ENCODE measurements around the gene MYO15A. TPM values are rescaled to one million over a fixed set of nuclear protein-coding genes. Genes with fewer than 3 reads are reported as not detected.

MYO15A gene
- total and polyA plus RNA-seq, 2 donors (not counting 1 experiment from before 2014, with no cell fraction given): 0.42 to 2.0 TPM

DNA sequence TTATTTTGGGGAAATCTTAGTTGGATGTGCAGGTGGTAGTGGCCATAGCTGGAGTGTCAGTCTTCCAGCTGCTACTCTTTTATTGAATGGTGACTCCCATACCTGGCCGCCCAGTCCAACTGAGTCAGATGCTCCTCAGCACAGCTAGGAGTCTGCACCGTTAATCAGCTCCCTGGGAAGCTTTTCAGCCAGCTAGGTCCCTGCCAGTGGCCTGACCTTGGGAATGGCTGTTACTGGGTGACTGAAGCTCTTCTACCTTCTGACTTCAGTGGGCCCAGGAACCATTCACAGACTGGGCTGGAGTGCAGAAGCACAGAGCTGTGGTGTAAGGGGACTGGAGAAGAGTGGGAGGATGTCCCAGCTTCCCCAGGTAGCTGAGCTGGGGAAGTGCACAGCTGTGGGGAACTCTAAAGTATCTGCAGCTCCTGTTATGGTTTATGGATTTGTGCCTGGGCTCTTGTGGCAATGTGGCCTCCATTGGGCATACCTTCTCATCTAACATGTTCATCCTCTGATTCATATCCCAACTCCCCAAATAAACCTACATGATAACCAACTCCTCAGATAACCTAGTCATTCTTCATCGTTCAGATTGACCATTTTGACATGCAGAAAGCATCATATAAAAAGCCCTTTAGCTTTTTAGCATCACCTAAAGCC is 89.1 kb downstream of the MYO15A start:
- H3K4me1 ChIP-seq (ENCODE audit: control insufficient read depth, extremely low read depth, insufficient read depth, low read length): no peaks in the 10 kb centered on the region
- H2AFZ ChIP-seq (ENCODE audit: low read length): no peak overlapping the region
- H3K36me3 ChIP-seq (ENCODE audit: control insufficient read depth, insufficient read depth, low read length): peaks cover 21% of the 10 kb centered on the region
- no peaks in the 10 kb centered on the region for H3K27me3 ChIP-seq (ENCODE audit: control insufficient read depth, insufficient read depth, low read length)
- H3K79me2 ChIP-seq (ENCODE audit: control insufficient read depth, insufficient read depth, low read length): peaks cover 67% of the 10 kb centered on the region
- no peak overlapping the region for H3K4me3 ChIP-seq (replicated peaks in 1 of 4; ENCODE audit: control extremely low read depth in 1 of 4, insufficient read depth in 1 of 4, low read depth in 3 of 4, low read length in 4 of 4)
- DNase-seq (ENCODE audit: low read depth in 2 of 2): no peak
- H3K9ac ChIP-seq (ENCODE audit: insufficient read depth, low read length): no peak overlapping the region
- H3K27ac ChIP-seq (ENCODE audit: insufficient read depth, low read length): no peak overlapping the region
- H4K20me1 ChIP-seq (ENCODE audit: control insufficient read depth, extremely low read depth, insufficient read depth, low read length): no peaks in the 10 kb centered on the region
- no peak overlapping the region for H3K4me2 ChIP-seq (ENCODE audit: extremely low read depth, insufficient read depth, low read length)
- H3K9me3 ChIP-seq (ENCODE audit: control insufficient read depth, insufficient read depth, low read depth, low read length): no peaks in the 10 kb centered on the region
- TF ChIP-seq EZH2 (IDR thresholded peaks at IDR 0.05; ENCODE audit: low read length, missing control alignments) (no peak), CTCF (conservative IDR thresholded peaks at IDR 0.05 in 1 of 2, IDR thresholded peaks at IDR 0.05 in 1 of 2; ENCODE audit: low read depth in 1 of 2, low read length in 2 of 2) (no peak)

GRCh38 chr17:18198530-18198929 is 90.0 kb downstream of the MYO15A start:
- Histone ChIP-seq H3K4me1 (ENCODE audit: control insufficient read depth, extremely low read depth, insufficient read depth, low read length) (no peaks in the 10 kb centered on the region), H4K20me1 (ENCODE audit: control insufficient read depth, extremely low read depth, insufficient read depth, low read length) (no peaks in the 10 kb centered on the region), H3K9me3 (ENCODE audit: control insufficient read depth, insufficient read depth, low read depth, low read length) (no peaks in the 10 kb centered on the region), H2AFZ (ENCODE audit: low read length) (no peak overlapping the region), H3K4me2 (ENCODE audit: extremely low read depth, insufficient read depth, low read length) (no peak overlapping the region), H3K36me3 (ENCODE audit: control insufficient read depth, insufficient read depth, low read length) (peaks cover 24% of the 10 kb centered on the region), H3K79me2 (ENCODE audit: control insufficient read depth, insufficient read depth, low read length) (peaks cover 66% of the 10 kb centered on the region), H3K4me3 (replicated peaks in 1 of 4; ENCODE audit: control extremely low read depth in 1 of 4, insufficient read depth in 1 of 4, low read depth in 3 of 4, low read length in 4 of 4) (no peak overlapping the region), H3K27me3 (ENCODE audit: control insufficient read depth, insufficient read depth, low read length) (no peaks in the 10 kb centered on the region), H3K27ac (ENCODE audit: insufficient read depth, low read length) (no peak overlapping the region), H3K9ac (ENCODE audit: insufficient read depth, low read length) (no peak overlapping the region)
- TF ChIP-seq CTCF (conservative IDR thresholded peaks at IDR 0.05 in 1 of 2, IDR thresholded peaks at IDR 0.05 in 1 of 2; ENCODE audit: low read depth in 1 of 2, low read length in 2 of 2) (no peak), EZH2 (IDR thresholded peaks at IDR 0.05; ENCODE audit: low read length, missing control alignments) (no peak)
- DNase-seq (ENCODE audit: low read depth in 2 of 2): no peak

DNA sequence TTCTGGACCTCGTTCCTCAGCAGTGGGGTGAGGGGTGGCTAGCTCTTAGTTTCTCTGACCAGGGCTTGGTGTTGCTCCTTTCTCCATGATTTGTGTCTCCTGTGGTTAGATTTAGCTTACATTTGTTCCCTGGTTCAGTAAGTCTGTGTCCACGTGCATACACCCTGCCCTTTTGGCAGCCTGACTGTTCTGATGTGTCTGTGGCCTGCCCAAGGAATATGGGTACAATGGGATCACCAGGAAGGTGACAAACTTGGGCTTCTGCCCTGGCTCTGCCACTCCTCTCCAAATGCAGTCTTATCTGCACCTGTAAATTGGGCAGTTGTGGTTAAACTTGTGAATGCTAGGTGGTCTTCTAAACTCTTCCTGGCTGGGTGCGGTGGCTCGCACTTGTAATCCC is 92.6 kb downstream of the MYO15A start:
- no peaks in the 10 kb centered on the region for H3K9me3 ChIP-seq (ENCODE audit: control insufficient read depth, insufficient read depth, low read depth, low read length)
- H3K4me1 ChIP-seq (ENCODE audit: control insufficient read depth, extremely low read depth, insufficient read depth, low read length): no peaks in the 10 kb centered on the region
- DNase-seq (ENCODE audit: low read depth in 2 of 2): no peak
- no peak overlapping the region for H2AFZ ChIP-seq (ENCODE audit: low read length)
- no peak for TF ChIP-seq EZH2 (IDR thresholded peaks at IDR 0.05; ENCODE audit: low read length, missing control alignments)
- TF ChIP-seq CTCF (conservative IDR thresholded peaks at IDR 0.05 in 1 of 2, IDR thresholded peaks at IDR 0.05 in 1 of 2; ENCODE audit: low read depth in 1 of 2, low read length in 2 of 2): no peak
- H3K36me3 ChIP-seq (ENCODE audit: control insufficient read depth, insufficient read depth, low read length): peaks cover 23% of the 10 kb centered on the region
- H3K27ac ChIP-seq (ENCODE audit: insufficient read depth, low read length): no peak overlapping the region
- no peaks in the 10 kb centered on the region for H4K20me1 ChIP-seq (ENCODE audit: control insufficient read depth, extremely low read depth, insufficient read depth, low read length)
- no peak overlapping the region for H3K4me3 ChIP-seq (replicated peaks in 1 of 4; ENCODE audit: control extremely low read depth in 1 of 4, insufficient read depth in 1 of 4, low read depth in 3 of 4, low read length in 4 of 4)
- H3K4me2 ChIP-seq (ENCODE audit: extremely low read depth, insufficient read depth, low read length): no peak overlapping the region
- H3K27me3 ChIP-seq (ENCODE audit: control insufficient read depth, insufficient read depth, low read length): no peaks in the 10 kb centered on the region
- no peak overlapping the region for H3K9ac ChIP-seq (ENCODE audit: insufficient read depth, low read length)
- peaks cover 54% of the 10 kb centered on the region for H3K79me2 ChIP-seq (ENCODE audit: control insufficient read depth, insufficient read depth, low read length)
